Glutamatergic neuron (in vitro differentiated cells): ENCODE results near the gene TGFBR3. TPM values are rescaled to one million over a fixed set of nuclear protein-coding genes. Genes with fewer than 3 reads are reported as not detected.

Experiments used
- DNase-seq: peaks from one replicate; pipeline ENCODE4 v3.0.0; 2022
- H3K27ac Mint-ChIP-seq: one replicate; pipeline ENCODE4 v1.8.0; 2020; ENCODE audit warnings: mild to moderate bottlenecking, mixed read lengths, inconsistent platforms; ENCODE audit not compliant: unreplicated experiment
- H3K27me3 Mint-ChIP-seq: one replicate; pipeline ENCODE4 v1.8.0; 2020; ENCODE audit warnings: mild to moderate bottlenecking, moderate library complexity, mixed read lengths, inconsistent platforms; ENCODE audit not compliant: unreplicated experiment
- H3K36me3 Mint-ChIP-seq: one replicate; pipeline ENCODE4 v1.8.0; 2020; ENCODE audit warnings: mild to moderate bottlenecking, mixed read lengths, inconsistent platforms; ENCODE audit not compliant: unreplicated experiment
- H3K4me1 Mint-ChIP-seq: one replicate; pipeline ENCODE4 v1.8.0; 2020; ENCODE audit warnings: mild to moderate bottlenecking, low read depth, mixed read lengths, inconsistent platforms; ENCODE audit not compliant: unreplicated experiment
- H3K4me3 Mint-ChIP-seq: one replicate; pipeline ENCODE4 v1.8.0; 2020; ENCODE audit warnings: mild to moderate bottlenecking, mixed read lengths, inconsistent platforms; ENCODE audit not compliant: unreplicated experiment
- H3K9me3 Mint-ChIP-seq: one replicate; pipeline ENCODE4 v1.8.0; 2020; ENCODE audit warnings: mild to moderate bottlenecking, moderate library complexity, mixed read lengths, inconsistent platforms; ENCODE audit not compliant: unreplicated experiment
- CTCF ChIP-seq: fragments of 200-600 bp; sonication (generic); IDR thresholded peaks from one replicate; pipeline ENCODE4 v1.5.0; 2021; ENCODE audit not compliant: partially characterized antibody, unreplicated experiment
- total RNA-seq: library from RNA; stranded (reverse); fragmentation: NEBNext Ultra II Directional; extraction: Animal tissue kit (Norgen Biotek cat#: 25700); gene quantifications from one replicate; pipeline ENCODE4 v1.2.1, GENCODE V29; 2021; ENCODE audit not compliant: unreplicated experiment

Gene TGFBR3
- total RNA-seq, 1 donor from 2014 or later = 0.98 TPM

GRCh38 chr1:91776068-91776794 lies 109.7 kb downstream of the TGFBR3 start:
- no peak for TF ChIP-seq CTCF
- H3K4me3 Mint-ChIP-seq = no peak overlapping the region
- no peak overlapping the region for H3K27ac Mint-ChIP-seq
- no peak for DNase-seq
- no peaks in the 10 kb centered on the region for H3K36me3 Mint-ChIP-seq
- no peaks in the 10 kb centered on the region for H3K27me3 Mint-ChIP-seq
- H3K9me3 Mint-ChIP-seq = no peaks in the 10 kb centered on the region
- peaks cover under 1% of the 10 kb centered on the region for H3K4me1 Mint-ChIP-seq

- Mint-ChIP-seq H3K27me3 (no peaks in the 10 kb centered on the region), H3K36me3 (no peaks in the 10 kb centered on the region), H3K9me3 (no peaks in the 10 kb centered on the region), H3K27ac (no peak overlapping the region), H3K4me1 (no peaks in the 10 kb centered on the region), H3K4me3 (no peak overlapping the region)
- no peak for DNase-seq
- TF ChIP-seq CTCF = no peak
Observed at GRCh38 chr1:91775227-91775626, 110.7 kb downstream of the TGFBR3 start.

- no peaks in the 10 kb centered on the region for H3K36me3 Mint-ChIP-seq
- no peaks in the 10 kb centered on the region for H3K27me3 Mint-ChIP-seq
- H3K4me3 Mint-ChIP-seq = no peak overlapping the region
- TF ChIP-seq CTCF = no peak
- H3K9me3 Mint-ChIP-seq = no peaks in the 10 kb centered on the region
- DNase-seq = no peak
- H3K27ac Mint-ChIP-seq = no peak overlapping the region
- peaks cover 2% of the 10 kb centered on the region for H3K4me1 Mint-ChIP-seq
Observed at GRCh38 chr1:91774520-91775203, 111.3 kb downstream of the TGFBR3 start.

GRCh38 chr1:91771717-91772116 lies 114.2 kb downstream of the TGFBR3 start:
- TF ChIP-seq CTCF = no peak
- no peak overlapping the region for H3K27ac Mint-ChIP-seq

GRCh38 chr1:91770667-91771268 lies 115.2 kb downstream of the TGFBR3 start:
- peaks cover 2% of the 10 kb centered on the region for H3K4me1 Mint-ChIP-seq

More at GRCh38 chr1:91771717-91772116, 114.2 kb downstream of the TGFBR3 start:
- Mint-ChIP-seq H3K36me3 (no peaks in the 10 kb centered on the region), H3K4me3 (no peak overlapping the region), H3K4me1 (peaks cover 2% of the 10 kb centered on the region), H3K27me3 (no peaks in the 10 kb centered on the region), H3K9me3 (no peaks in the 10 kb centered on the region)
- no peak for DNase-seq

More at GRCh38 chr1:91770667-91771268, 115.2 kb downstream of the TGFBR3 start:
- Mint-ChIP-seq H3K4me3 (no peak overlapping the region), H3K27me3 (no peaks in the 10 kb centered on the region), H3K9me3 (no peaks in the 10 kb centered on the region), H3K36me3 (no peaks in the 10 kb centered on the region), H3K27ac (no peak overlapping the region)
- no peak for TF ChIP-seq CTCF
- no peak for DNase-seq
